ENCODE measurements around the gene COPZ1. TPM values are rescaled to one million over a fixed set of nuclear protein-coding genes. Genes with fewer than 3 reads are reported as not detected.

COPZ1 gene
- total and polyA plus RNA-seq, 9 of the 15 experiments (the other 6 are each of a cell fraction or from before 2014, with no cell fraction given), result 137 to 487 (median 233) TPM

DNA sequence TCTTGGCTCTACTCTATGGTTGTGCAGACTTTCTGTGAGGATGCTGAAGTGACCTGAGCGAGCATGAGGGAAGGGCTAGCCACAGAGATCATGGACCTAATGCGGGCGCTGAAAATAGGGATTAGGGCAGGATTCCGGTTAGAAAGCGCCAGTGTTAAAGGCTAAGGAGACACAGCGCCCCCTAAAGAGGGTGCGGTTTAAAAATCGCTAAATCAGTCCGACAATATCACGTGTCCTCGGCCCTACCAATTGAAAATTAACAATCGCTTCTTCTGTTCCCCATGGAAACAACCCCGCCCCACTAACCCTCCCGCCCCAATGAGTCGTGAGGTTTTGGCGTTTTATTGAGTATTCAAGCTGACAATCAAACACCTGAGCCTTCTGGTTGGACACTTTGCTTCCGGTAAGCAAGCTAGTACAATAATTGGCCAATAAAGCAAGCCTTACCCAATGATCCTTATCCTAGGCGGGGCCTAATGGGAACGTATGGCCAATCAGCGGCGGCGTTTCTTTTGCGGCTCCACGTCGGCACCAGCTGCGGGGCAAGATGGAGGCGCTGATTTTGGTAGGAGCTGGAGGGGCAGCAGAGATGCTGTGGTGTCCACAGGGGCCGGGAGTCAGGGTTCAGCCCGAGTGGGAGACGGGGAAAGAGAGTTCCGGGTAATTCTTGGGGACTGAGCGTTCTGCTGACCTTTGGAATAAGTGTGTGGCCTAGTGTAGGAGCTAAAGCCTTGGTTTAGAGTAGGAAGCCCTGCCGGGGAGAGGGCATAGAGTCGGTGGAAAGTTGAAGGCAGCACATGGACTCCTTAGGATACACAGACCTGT lies at the start of gene COPZ1 (continued):
- TF ChIP-seq, protein P1, sequence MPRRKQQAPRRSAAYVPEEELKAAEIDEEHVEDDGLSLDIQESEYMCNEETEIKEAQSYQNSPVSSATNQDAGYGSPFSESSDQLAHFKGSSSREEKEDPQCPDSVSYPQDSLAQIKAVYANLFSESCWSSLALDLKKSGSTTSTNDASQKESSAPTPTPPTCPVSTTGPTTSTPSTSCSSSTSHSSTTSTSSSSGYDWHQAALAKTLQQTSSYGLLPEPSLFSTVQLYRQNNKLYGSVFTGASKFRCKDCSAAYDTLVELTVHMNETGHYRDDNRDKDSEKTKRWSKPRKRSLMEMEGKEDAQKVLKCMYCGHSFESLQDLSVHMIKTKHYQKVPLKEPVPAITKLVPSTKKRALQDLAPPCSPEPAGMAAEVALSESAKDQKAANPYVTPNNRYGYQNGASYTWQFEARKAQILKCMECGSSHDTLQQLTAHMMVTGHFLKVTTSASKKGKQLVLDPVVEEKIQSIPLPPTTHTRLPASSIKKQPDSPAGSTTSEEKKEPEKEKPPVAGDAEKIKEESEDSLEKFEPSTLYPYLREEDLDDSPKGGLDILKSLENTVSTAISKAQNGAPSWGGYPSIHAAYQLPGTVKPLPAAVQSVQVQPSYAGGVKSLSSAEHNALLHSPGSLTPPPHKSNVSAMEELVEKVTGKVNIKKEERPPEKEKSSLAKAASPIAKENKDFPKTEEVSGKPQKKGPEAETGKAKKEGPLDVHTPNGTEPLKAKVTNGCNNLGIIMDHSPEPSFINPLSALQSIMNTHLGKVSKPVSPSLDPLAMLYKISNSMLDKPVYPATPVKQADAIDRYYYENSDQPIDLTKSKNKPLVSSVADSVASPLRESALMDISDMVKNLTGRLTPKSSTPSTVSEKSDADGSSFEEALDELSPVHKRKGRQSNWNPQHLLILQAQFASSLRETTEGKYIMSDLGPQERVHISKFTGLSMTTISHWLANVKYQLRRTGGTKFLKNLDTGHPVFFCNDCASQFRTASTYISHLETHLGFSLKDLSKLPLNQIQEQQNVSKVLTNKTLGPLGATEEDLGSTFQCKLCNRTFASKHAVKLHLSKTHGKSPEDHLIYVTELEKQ (CRISPR knock-in tag; IDR thresholded peaks at IDR 0.05), result no peak
- TF ChIP-seq HMG20B (CRISPR knock-in tag; IDR thresholded peaks at IDR 0.05), result no peak
- TF ChIP-seq POLR2H (tag; IDR thresholded peaks at IDR 0.05; ENCODE audit: low read depth), result peak; percentile 87
- TF ChIP-seq, protein P2, sequence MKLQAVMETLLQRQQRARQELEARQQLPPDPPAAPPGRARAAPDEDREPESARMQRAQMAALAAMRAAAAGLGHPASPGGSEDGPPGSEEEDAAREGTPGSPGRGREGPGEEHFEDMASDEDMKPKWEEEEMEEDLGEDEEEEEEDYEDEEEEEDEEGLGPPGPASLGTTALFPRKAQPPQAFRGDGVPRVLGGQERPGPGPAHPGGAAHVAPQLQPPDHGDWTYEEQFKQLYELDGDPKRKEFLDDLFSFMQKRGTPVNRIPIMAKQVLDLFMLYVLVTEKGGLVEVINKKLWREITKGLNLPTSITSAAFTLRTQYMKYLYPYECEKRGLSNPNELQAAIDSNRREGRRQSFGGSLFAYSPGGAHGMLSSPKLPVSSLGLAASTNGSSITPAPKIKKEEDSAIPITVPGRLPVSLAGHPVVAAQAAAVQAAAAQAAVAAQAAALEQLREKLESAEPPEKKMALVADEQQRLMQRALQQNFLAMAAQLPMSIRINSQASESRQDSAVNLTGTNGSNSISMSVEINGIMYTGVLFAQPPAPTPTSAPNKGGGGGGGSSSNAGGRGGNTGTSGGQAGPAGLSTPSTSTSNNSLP (IDR thresholded peaks at IDR 0.05; ENCODE audit: borderline replicate concordance, low read depth, low read length), result 0 out of 2 replicates have a peak, but pooled peaks have one; percentile 34
- TF ChIP-seq, protein P3, sequence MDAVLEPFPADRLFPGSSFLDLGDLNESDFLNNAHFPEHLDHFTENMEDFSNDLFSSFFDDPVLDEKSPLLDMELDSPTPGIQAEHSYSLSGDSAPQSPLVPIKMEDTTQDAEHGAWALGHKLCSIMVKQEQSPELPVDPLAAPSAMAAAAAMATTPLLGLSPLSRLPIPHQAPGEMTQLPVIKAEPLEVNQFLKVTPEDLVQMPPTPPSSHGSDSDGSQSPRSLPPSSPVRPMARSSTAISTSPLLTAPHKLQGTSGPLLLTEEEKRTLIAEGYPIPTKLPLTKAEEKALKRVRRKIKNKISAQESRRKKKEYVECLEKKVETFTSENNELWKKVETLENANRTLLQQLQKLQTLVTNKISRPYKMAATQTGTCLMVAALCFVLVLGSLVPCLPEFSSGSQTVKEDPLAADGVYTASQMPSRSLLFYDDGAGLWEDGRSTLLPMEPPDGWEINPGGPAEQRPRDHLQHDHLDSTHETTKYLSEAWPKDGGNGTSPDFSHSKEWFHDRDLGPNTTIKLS (IDR thresholded peaks at IDR 0.05; ENCODE audit: borderline replicate concordance, low read depth), result peak; percentile 100
- 0 out of 2 replicates have a peak, but pooled peaks have one; percentile 19 for TF ChIP-seq E2F3 (CRISPR knock-in tag; IDR thresholded peaks at IDR 0.05)
- TF ChIP-seq RB1 (IDR thresholded peaks at IDR 0.05; ENCODE audit: low read depth), result peak; percentile 52
- TF ChIP-seq SNIP1 (IDR thresholded peaks at IDR 0.05; ENCODE audit: low read depth), result no peak
- no peak for TF ChIP-seq ARHGAP35 (IDR thresholded peaks at IDR 0.05; ENCODE audit: partially characterized antibody)
- TF ChIP-seq, protein P4, sequence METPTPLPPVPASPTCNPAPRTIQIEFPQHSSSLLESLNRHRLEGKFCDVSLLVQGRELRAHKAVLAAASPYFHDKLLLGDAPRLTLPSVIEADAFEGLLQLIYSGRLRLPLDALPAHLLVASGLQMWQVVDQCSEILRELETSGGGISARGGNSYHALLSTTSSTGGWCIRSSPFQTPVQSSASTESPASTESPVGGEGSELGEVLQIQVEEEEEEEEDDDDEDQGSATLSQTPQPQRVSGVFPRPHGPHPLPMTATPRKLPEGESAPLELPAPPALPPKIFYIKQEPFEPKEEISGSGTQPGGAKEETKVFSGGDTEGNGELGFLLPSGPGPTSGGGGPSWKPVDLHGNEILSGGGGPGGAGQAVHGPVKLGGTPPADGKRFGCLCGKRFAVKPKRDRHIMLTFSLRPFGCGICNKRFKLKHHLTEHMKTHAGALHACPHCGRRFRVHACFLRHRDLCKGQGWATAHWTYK (CRISPR knock-in tag; IDR thresholded peaks at IDR 0.05), result peak; percentile 79; the same call in 1 of the 2 replicates
- TF ChIP-seq, protein P5, sequence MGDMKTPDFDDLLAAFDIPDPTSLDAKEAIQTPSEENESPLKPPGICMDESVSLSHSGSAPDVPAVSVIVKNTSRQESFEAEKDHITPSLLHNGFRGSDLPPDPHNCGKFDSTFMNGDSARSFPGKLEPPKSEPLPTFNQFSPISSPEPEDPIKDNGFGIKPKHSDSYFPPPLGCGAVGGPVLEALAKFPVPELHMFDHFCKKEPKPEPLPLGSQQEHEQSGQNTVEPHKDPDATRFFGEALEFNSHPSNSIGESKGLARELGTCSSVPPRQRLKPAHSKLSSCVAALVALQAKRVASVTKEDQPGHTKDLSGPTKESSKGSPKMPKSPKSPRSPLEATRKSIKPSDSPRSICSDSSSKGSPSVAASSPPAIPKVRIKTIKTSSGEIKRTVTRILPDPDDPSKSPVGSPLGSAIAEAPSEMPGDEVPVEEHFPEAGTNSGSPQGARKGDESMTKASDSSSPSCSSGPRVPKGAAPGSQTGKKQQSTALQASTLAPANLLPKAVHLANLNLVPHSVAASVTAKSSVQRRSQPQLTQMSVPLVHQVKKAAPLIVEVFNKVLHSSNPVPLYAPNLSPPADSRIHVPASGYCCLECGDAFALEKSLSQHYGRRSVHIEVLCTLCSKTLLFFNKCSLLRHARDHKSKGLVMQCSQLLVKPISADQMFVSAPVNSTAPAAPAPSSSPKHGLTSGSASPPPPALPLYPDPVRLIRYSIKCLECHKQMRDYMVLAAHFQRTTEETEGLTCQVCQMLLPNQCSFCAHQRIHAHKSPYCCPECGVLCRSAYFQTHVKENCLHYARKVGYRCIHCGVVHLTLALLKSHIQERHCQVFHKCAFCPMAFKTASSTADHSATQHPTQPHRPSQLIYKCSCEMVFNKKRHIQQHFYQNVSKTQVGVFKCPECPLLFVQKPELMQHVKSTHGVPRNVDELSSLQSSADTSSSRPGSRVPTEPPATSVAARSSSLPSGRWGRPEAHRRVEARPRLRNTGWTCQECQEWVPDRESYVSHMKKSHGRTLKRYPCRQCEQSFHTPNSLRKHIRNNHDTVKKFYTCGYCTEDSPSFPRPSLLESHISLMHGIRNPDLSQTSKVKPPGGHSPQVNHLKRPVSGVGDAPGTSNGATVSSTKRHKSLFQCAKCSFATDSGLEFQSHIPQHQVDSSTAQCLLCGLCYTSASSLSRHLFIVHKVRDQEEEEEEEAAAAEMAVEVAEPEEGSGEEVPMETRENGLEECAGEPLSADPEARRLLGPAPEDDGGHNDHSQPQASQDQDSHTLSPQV (IDR thresholded peaks at IDR 0.05), result peak; percentile 16; the same call in 1 of the 2 replicates
- TF ChIP-seq BMI1 (IDR thresholded peaks at IDR 0.05; ENCODE audit: low read length), result peak; percentile 76
- peak; percentile 99 for TF ChIP-seq BRD4 (IDR thresholded peaks at IDR 0.05)
- TF ChIP-seq ESRRA (IDR thresholded peaks at IDR 0.05; ENCODE audit: borderline replicate concordance, low read depth), result peak; percentile 71; the same call in 1 of the 2 replicates
